Measurements from ENCODE around the gene ATP5MG.
"Not testable (repeated sequence)": the region's sequence is repeated elsewhere in the genome, so short reads cannot be mapped to it uniquely, and the experiment has no call there.

Gene ATP5MG

GRCh38 chr11:118398791-118399559 is 2.4 kb upstream of the ATP5MG start:
- CTCF ChIA-PET: interaction anchor here (0.8 to 3.7 kb wide), 6 partner anchors 31 to 200 kb away, joined by 3 to 21 read pairs (median 3); no protein-coding TSS in a partner anchor
- no peak for TF ChIP-seq CTCF (IDR thresholded peaks at IDR 0.05; ENCODE audit: insufficient read depth, low read length, missing control alignments)
- no peak for DNase-seq (ENCODE audit: low read depth, low spot score)
- POLR2A ChIA-PET: no interaction called here
- no peak overlapping the region for H3K4me3 ChIP-seq (ENCODE audit: low read depth, low read length)

GRCh38 chr11:118401880-118402590 is 629 bp downstream of the ATP5MG start:
- peak overlapping the region; percentile 88 for H3K4me3 ChIP-seq (ENCODE audit: low read depth, low read length)
- DNase-seq (ENCODE audit: low read depth, low spot score): peak; percentile 67
- POLR2A ChIA-PET: interaction anchor here (0.7 to 1.6 kb wide), 3 partner anchors 14 to 86 kb away, joined by 3 read pairs; partner anchors contain the start of gene KMT2A
- CTCF ChIA-PET: interaction anchor here (0.7 to 2.2 kb wide), 7 partner anchors 17 to 114 kb away, joined by 3 to 11 read pairs (median 4); no protein-coding TSS in a partner anchor
- TF ChIP-seq CTCF (IDR thresholded peaks at IDR 0.05; ENCODE audit: insufficient read depth, low read length, missing control alignments): no peak

GRCh38 chr11:118402594-118402993 is 1.2 kb downstream of the ATP5MG start:
- ChIA-PET CTCF (interaction anchor here (0.7 to 2.2 kb wide), 7 partner anchors 16 to 114 kb away, joined by 3 to 11 read pairs (median 4); no protein-coding TSS in a partner anchor), POLR2A (interaction anchor here (1.3 to 1.6 kb wide), 2 partner anchors 13 to 34 kb away, joined by 3 read pairs; partner anchors contain the start of gene KMT2A)
- peak overlapping the region; percentile 88 for H3K4me3 ChIP-seq (ENCODE audit: low read depth, low read length)
- DNase-seq (ENCODE audit: low read depth, low spot score): not testable (repeated sequence)

GRCh38 chr11:118406599-118407166 is 5.3 kb downstream of the ATP5MG start:
- no peak for DNase-seq (ENCODE audit: low read depth, low spot score)
- ChIA-PET POLR2A (no interaction called here), CTCF (interaction anchor here (0.6 to 2.8 kb wide), 2 partner anchors 15 to 82 kb away, joined by 4 to 10 read pairs; no protein-coding TSS in a partner anchor)
- no peak for TF ChIP-seq CTCF (IDR thresholded peaks at IDR 0.05; ENCODE audit: insufficient read depth, low read length, missing control alignments)
- no peak overlapping the region for H3K4me3 ChIP-seq (ENCODE audit: low read depth, low read length)

- no peak overlapping the region for H3K4me3 ChIP-seq (ENCODE audit: low read depth, low read length)
- TF ChIP-seq CTCF (IDR thresholded peaks at IDR 0.05; ENCODE audit: insufficient read depth, low read length, missing control alignments): no peak
- CTCF ChIA-PET: no interaction called here
- DNase-seq (ENCODE audit: low read depth, low spot score): no peak
- POLR2A ChIA-PET: no interaction called here
Observed at GRCh38 chr11:118410055-118410745, 8.8 kb downstream of the ATP5MG start.

GRCh38 chr11:118411530-118411929 is 10.1 kb downstream of the ATP5MG start:
- TF ChIP-seq CTCF (IDR thresholded peaks at IDR 0.05; ENCODE audit: insufficient read depth, low read length, missing control alignments): no peak
- CTCF ChIA-PET: no interaction called here
- H3K4me3 ChIP-seq (ENCODE audit: low read depth, low read length): no peak overlapping the region
- no peak for DNase-seq (ENCODE audit: low read depth, low spot score)
- POLR2A ChIA-PET: no interaction called here

Data from AG04449 (cell line).